Measurements from ENCODE around the gene VWF. TPM values are rescaled to one million over a fixed set of nuclear protein-coding genes. Genes with fewer than 3 reads are reported as not detected.

VWF gene
- total RNA-seq, 1 experiment from 2014 or later: not detected

- Histone ChIP-seq H3K27ac (ENCODE audit: low read length) (no peak overlapping the region), H3F3A (ENCODE audit: low read length, unreplicated experiment) (no peaks in the 10 kb centered on the region), H3K4me3 (ENCODE audit: low read length) (no peak overlapping the region), H3K9me3 (ENCODE audit: low read length) (no peaks in the 10 kb centered on the region), H3K4me2 (ENCODE audit: low read length) (no peak overlapping the region), H3K9ac (ENCODE audit: low read length) (no peak overlapping the region), H3K27me3 (ENCODE audit: low read length) (peaks cover 46% of the 10 kb centered on the region), H2AFZ (ENCODE audit: low read length) (no peak overlapping the region), H3K4me1 (ENCODE audit: insufficient read depth, low read length) (no peaks in the 10 kb centered on the region; the same call in 1 of the 2 replicates), H3K79me2 (ENCODE audit: low read length) (no peaks in the 10 kb centered on the region), H4K20me1 (ENCODE audit: low read length) (no peaks in the 10 kb centered on the region), H3K9me2 (replicated peaks; ENCODE audit: low read length) (no peaks in the 10 kb centered on the region), H3K36me3 (ENCODE audit: low read depth, low read length) (no peaks in the 10 kb centered on the region)
- no TSS peak for BruUV-seq (replicated peaks)
- ChIA-PET CTCF (no interaction called here), POLR2A (ENCODE audit: unreplicated experiment) (no interaction called here)
- TF ChIP-seq EZH2phosphoT487 (IDR thresholded peaks at IDR 0.05; ENCODE audit: borderline replicate concordance, low read length) (no peak), CTCF (conservative IDR thresholded peaks at IDR 0.05; ENCODE audit: low read depth, low read length) (no peak), EZH2 (IDR thresholded peaks at IDR 0.05; ENCODE audit: low read length, unreplicated experiment) (no peak)
- ATAC-seq (no peak), DNase-seq (no peak)
- intact Hi-C loops (cut with micrococcal nuclease): no loop called here
Measured at GRCh38 chr12:5941907-5942306, 182.6 kb downstream of the VWF start.

GRCh38 chr12:5927732-5928516, 196.5 kb downstream of the VWF start:
- intact Hi-C loops (cut with micrococcal nuclease): no loop called here
- DNase-seq (no peak), ATAC-seq (no peak)
- Histone ChIP-seq H3K27ac (ENCODE audit: low read length) (no peak overlapping the region), H3K4me3 (ENCODE audit: low read length) (no peak overlapping the region), H3F3A (ENCODE audit: low read length, unreplicated experiment) (no peaks in the 10 kb centered on the region), H3K79me2 (ENCODE audit: low read length) (no peaks in the 10 kb centered on the region), H3K9me2 (replicated peaks; ENCODE audit: low read length) (no peaks in the 10 kb centered on the region), H3K36me3 (ENCODE audit: low read depth, low read length) (no peaks in the 10 kb centered on the region), H3K4me2 (ENCODE audit: low read length) (no peak overlapping the region), H3K9ac (ENCODE audit: low read length) (no peak overlapping the region), H2AFZ (ENCODE audit: low read length) (no peak overlapping the region), H3K27me3 (ENCODE audit: low read length) (peaks cover 16% of the 10 kb centered on the region), H4K20me1 (ENCODE audit: low read length) (no peaks in the 10 kb centered on the region), H3K9me3 (ENCODE audit: low read length) (no peaks in the 10 kb centered on the region), H3K4me1 (ENCODE audit: insufficient read depth, low read length) (no peaks in the 10 kb centered on the region)
- ChIA-PET POLR2A (ENCODE audit: unreplicated experiment) (no interaction called here), CTCF (no interaction called here)
- TF ChIP-seq CTCF (conservative IDR thresholded peaks at IDR 0.05; ENCODE audit: low read depth, low read length): no peak
- no peak for TF ChIP-seq EZH2phosphoT487 (IDR thresholded peaks at IDR 0.05; ENCODE audit: borderline replicate concordance, low read length)
- no peak for TF ChIP-seq EZH2 (IDR thresholded peaks at IDR 0.05; ENCODE audit: low read length, unreplicated experiment)
- BruUV-seq (replicated peaks): no TSS peak

GRCh38 chr12:5925646-5926045, 198.8 kb downstream of the VWF start:
- no peak overlapping the region for H3K4me2 ChIP-seq (ENCODE audit: low read length)
- TF ChIP-seq EZH2 (IDR thresholded peaks at IDR 0.05; ENCODE audit: low read length, unreplicated experiment) (no peak), EZH2phosphoT487 (IDR thresholded peaks at IDR 0.05; ENCODE audit: borderline replicate concordance, low read length) (no peak), CTCF (conservative IDR thresholded peaks at IDR 0.05; ENCODE audit: low read depth, low read length) (no peak)
- intact Hi-C loops (cut with micrococcal nuclease): no loop called here
- no peak overlapping the region for H3K4me3 ChIP-seq (ENCODE audit: low read length)
- ATAC-seq: no peak
- no peak overlapping the region for H3K27ac ChIP-seq (ENCODE audit: low read length)
- DNase-seq: no peak
- no peaks in the 10 kb centered on the region for H3K36me3 ChIP-seq (ENCODE audit: low read depth, low read length)
- H4K20me1 ChIP-seq (ENCODE audit: low read length): no peaks in the 10 kb centered on the region
- H3K4me1 ChIP-seq (ENCODE audit: insufficient read depth, low read length): no peaks in the 10 kb centered on the region
- CTCF ChIA-PET: no interaction called here
- no peak overlapping the region for H3K9ac ChIP-seq (ENCODE audit: low read length)
- BruUV-seq (replicated peaks): no TSS peak
- no peaks in the 10 kb centered on the region for H3F3A ChIP-seq (ENCODE audit: low read length, unreplicated experiment)
- H3K27me3 ChIP-seq (ENCODE audit: low read length): peaks cover 25% of the 10 kb centered on the region
- H2AFZ ChIP-seq (ENCODE audit: low read length): no peak overlapping the region
- POLR2A ChIA-PET (ENCODE audit: unreplicated experiment): no interaction called here
- no peaks in the 10 kb centered on the region for H3K9me2 ChIP-seq (replicated peaks; ENCODE audit: low read length)
- no peaks in the 10 kb centered on the region for H3K9me3 ChIP-seq (ENCODE audit: low read length)
- H3K79me2 ChIP-seq (ENCODE audit: low read length): no peaks in the 10 kb centered on the region

Measured in PC-3 (cell line).